Measurements from ENCODE around the gene SH3BP5.

Gene SH3BP5

GRCh38 chr3:15333099-15333955 is 941 bp upstream of the SH3BP5 start:
- peak overlapping the region; percentile 94; the same call in 1 of the 2 replicates for H3K4me3 ChIP-seq (ENCODE audit: low read depth, low read length)
- DNase-seq (ENCODE audit: low read depth): no peak
- no peak for TF ChIP-seq CTCF (IDR thresholded peaks at IDR 0.05; ENCODE audit: low read depth, low read length, missing control alignments)

DNA sequence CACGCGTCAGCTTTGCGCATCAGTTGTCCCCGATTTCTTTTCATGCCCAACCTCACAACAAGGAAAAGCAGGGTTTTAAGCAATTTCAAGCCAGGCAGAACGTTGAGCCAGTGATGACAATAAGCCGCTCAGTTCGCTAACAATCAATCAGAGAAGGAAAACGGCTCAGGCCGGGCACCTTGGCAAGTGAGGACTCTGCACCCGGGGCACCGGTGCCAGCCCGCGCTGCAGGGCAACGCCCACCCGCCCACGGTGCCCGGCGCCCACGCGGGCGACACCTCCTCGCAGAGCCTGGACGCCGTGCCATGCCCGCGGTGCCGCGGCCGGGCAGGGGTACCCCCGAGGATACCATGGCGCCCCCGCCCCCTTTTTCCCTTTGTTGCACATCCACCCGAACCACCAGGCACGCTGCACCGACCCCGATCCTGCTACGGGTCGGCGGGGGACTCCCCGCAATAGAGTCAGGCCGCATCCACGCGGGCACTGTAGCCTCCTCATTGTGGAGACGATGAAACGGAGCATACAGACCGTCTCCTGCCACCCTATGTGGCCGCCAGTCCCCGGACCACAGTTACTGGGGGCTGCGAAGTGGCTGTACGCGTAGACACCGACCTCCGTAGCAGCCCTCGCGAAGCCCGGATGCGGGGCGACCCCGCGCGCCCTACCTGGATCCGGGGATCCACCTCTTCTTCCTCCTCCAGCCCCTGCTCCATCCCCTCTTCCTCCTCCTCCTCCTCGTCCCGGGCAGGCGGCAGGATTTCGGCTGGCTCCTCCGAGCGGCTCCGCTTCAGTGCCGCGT is 581 bp downstream of the SH3BP5 start:
- no peak for TF ChIP-seq CTCF (IDR thresholded peaks at IDR 0.05; ENCODE audit: low read depth, low read length, missing control alignments)

GRCh38 chr3:15331072-15331605 is 1.2 kb downstream of the SH3BP5 start:
- DNase-seq (ENCODE audit: low read depth): no peak
- peak overlapping the region; percentile 94 for H3K4me3 ChIP-seq (ENCODE audit: low read depth, low read length)
- no peak for TF ChIP-seq CTCF (IDR thresholded peaks at IDR 0.05; ENCODE audit: low read depth, low read length, missing control alignments)

More for the DNA sequence above, 581 bp downstream of the SH3BP5 start:
- H3K4me3 ChIP-seq (ENCODE audit: low read depth, low read length): peak overlapping the region; percentile 94
- DNase-seq (ENCODE audit: low read depth): no peak

DNA sequence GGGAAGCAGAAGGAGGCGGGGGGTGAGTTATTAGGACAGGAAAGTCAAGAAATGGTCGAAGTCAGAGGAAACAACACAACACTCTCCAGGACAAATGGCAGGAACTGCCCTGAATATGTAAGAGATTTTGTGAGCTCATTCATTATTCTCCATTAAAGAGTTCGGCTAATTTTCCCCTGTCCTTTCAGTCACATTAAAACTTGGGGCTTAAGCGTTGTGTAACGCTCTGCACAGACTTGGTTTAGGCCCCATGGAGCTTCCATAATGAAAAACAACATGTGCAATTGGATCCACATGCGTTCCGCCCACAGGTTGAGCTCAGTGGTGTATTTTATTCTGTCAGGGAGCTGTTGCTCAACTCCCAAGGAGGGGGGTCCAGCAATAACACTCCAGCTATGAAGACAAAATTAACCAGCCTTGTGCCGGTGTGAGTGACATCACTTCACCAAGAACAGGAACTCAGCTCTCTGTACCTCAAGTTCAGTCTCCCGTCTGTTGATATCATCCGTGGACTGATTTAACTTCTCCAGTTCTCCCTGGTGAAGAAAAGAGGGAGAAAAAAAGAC is 2.3 kb downstream of the SH3BP5 start:
- peak overlapping the region; percentile 94 for H3K4me3 ChIP-seq (ENCODE audit: low read depth, low read length)
- no peak for DNase-seq (ENCODE audit: low read depth)
- TF ChIP-seq CTCF (IDR thresholded peaks at IDR 0.05; ENCODE audit: low read depth, low read length, missing control alignments): no peak

GRCh38 chr3:15329046-15330005 is 3.1 kb downstream of the SH3BP5 start:
- DNase-seq (ENCODE audit: low read depth): no peak
- no peak for TF ChIP-seq CTCF (IDR thresholded peaks at IDR 0.05; ENCODE audit: low read depth, low read length, missing control alignments)
- H3K4me3 ChIP-seq (ENCODE audit: low read depth, low read length): no peak overlapping the region

GRCh38 chr3:15327941-15328340 is 4.4 kb downstream of the SH3BP5 start:
- DNase-seq (ENCODE audit: low read depth): no peak
- no peak overlapping the region for H3K4me3 ChIP-seq (ENCODE audit: low read depth, low read length)
- no peak for TF ChIP-seq CTCF (IDR thresholded peaks at IDR 0.05; ENCODE audit: low read depth, low read length, missing control alignments)

All from GM12864 (cell line).